Cardiac muscle cell (in vitro differentiated cells and primary cell): Measurements from ENCODE around the gene KANTR. TPM values are rescaled to one million over a fixed set of nuclear protein-coding genes. Genes with fewer than 3 reads are reported as not detected.
A peak's percentile ranks its signal among the peaks of the same experiment; 100 is the strongest.

Experiments used
- DNase-seq, 2 donors: peaks; one replicate each; pipeline versions ENCODE4 v3.0.0 to v3.0.0-alpha.2; 2010 to 2017; ENCODE audit warnings: low read depth in 1 of 2, low spot score in 1 of 2
- H3K27ac ChIP-seq: fragments of 200-600 bp; sonication (generic); 2 replicates; pipeline ENCODE4 v1.5.1; 2016
- H3K27me3 ChIP-seq: fragments of 200-600 bp; sonication (generic); 2 replicates; pipeline ENCODE4 v1.6.0; 2016; ENCODE audit warnings: control low read depth
- H3K36me3 ChIP-seq: fragments of 200-600 bp; sonication (generic); 2 replicates; pipeline ENCODE4 v1.5.1; 2016; ENCODE audit warnings: control low read depth
- H3K4me1 ChIP-seq: fragments of 200-600 bp; sonication (generic); 2 replicates; pipeline ENCODE4 v1.8.1; 2017; ENCODE audit warnings: low read depth, mild to moderate bottlenecking, mixed run types
- H3K4me3 ChIP-seq: fragments of 200-600 bp; sonication (generic); 2 replicates; pipeline ENCODE4 v1.5.1; 2016; ENCODE audit warnings: mild to moderate bottlenecking
- H3K9me3 ChIP-seq: fragments of 200-600 bp; sonication (generic); 2 replicates; pipeline ENCODE4 v1.5.1; 2017; ENCODE audit warnings: low read depth, mild to moderate bottlenecking, control low read depth
- CTCF ChIP-seq: IDR thresholded peaks from 2 replicates; pipeline ENCODE4 v1.5.1; 2012; ENCODE audit warnings: low read depth, mild to moderate bottlenecking, low read length
- polyA plus RNA-seq: library from polyadenylated mRNA; unstranded; fragments of >200 nt; fragmentation: Nextera tagmentation; extraction: Ambion mirVana; gene quantifications from 2 replicates; pipeline ENCODE4 v1.2.1, GENCODE V29; 2016
- total RNA-seq: library from RNA; depleted of rRNA; stranded (reverse); fragments of >200 nt; gene quantifications from 2 replicates; pipeline ENCODE4 v1.2.3, GENCODE V29; 2016

Gene KANTR
- total and polyA plus RNA-seq, 2 experiments from 2014 or later: 10.5 to 17.0 TPM

DNA sequence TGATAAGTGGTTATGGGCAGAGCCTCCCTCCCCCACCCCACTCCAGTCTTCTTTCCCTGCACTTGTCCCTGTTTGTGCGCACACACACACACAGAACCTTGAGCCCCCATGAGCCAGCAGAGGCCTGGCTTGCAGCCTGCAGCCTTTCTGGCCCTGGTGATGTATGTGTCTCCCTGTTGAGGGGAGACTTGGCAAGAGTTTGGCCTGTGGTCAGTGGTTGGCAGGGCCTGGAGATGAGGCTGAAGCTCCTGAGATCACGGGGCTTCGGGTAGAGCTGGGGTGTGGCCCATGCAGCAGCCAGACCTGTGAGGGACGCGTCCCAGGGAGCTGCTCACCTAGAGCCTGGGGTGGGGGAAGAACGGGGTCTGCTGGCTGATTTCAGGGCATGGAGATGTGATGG lies 43.1 kb upstream of the KANTR start:
- no peak overlapping the region for H3K4me3 ChIP-seq

GRCh38 chrX:53055244-53055849 lies 38.6 kb upstream of the KANTR start:
- no peaks in the 10 kb centered on the region for H3K9me3 ChIP-seq
- H3K27me3 ChIP-seq: no peaks in the 10 kb centered on the region
- no peaks in the 10 kb centered on the region for H3K4me1 ChIP-seq
- H3K4me3 ChIP-seq: no peak overlapping the region
- H3K27ac ChIP-seq: no peak overlapping the region
- TF ChIP-seq CTCF: no peak
- DNase-seq: no peak
- no peaks in the 10 kb centered on the region for H3K36me3 ChIP-seq

More for the DNA sequence above, 43.1 kb upstream of the KANTR start:
- H3K27me3 ChIP-seq: no peaks in the 10 kb centered on the region
- no peaks in the 10 kb centered on the region for H3K36me3 ChIP-seq
- no peak overlapping the region for H3K27ac ChIP-seq
- DNase-seq: peak in 1 of 2 donors; percentile 16
- H3K9me3 ChIP-seq: no peaks in the 10 kb centered on the region
- no peaks in the 10 kb centered on the region for H3K4me1 ChIP-seq
- no peak for TF ChIP-seq CTCF

DNA sequence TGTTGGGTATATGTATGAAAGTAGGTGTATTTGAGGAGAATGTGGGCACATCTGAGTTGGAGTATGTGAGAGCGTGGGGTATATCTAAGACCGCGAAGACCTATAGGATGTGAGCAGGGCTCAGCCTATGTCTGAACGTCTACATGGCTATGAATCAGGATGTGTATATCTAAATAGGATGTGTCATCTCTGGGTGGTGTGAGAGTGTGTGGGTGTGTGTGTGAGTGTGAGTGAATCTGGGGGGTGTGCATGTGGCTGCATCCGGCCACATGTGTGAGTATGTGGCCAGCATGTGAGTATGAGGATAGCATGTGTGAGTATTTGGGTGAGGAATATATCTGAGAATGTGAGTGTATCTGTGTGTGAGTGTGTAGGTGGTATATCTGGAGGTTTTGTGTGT lies 37.6 kb upstream of the KANTR start:
- Histone ChIP-seq H3K9me3 (no peaks in the 10 kb centered on the region), H3K27me3 (no peaks in the 10 kb centered on the region), H3K4me1 (no peaks in the 10 kb centered on the region), H3K27ac (no peak overlapping the region), H3K4me3 (no peak overlapping the region), H3K36me3 (no peaks in the 10 kb centered on the region)
- TF ChIP-seq CTCF: no peak
- no peak for DNase-seq

DNA sequence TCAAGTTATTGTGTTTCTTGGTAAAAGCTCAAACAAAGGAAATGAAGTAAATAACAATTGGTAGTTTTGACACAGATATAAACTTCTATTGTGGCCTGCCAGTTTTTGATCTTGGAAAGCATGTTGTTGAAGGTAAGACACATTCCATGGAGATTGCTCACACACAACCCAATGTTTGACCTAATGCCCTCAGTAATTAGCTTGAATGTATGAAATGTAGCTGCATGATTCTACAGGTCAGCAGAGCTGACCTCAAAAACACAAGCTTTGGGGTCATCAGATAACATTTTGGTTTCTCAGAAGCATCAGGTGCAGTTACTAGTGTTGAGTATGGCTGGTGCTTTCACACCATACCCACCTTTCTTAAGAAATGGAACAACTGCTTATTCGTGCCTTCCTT lies 28.8 kb upstream of the KANTR start:
- no peak for TF ChIP-seq CTCF
- no peak overlapping the region for H3K27ac ChIP-seq

DNA sequence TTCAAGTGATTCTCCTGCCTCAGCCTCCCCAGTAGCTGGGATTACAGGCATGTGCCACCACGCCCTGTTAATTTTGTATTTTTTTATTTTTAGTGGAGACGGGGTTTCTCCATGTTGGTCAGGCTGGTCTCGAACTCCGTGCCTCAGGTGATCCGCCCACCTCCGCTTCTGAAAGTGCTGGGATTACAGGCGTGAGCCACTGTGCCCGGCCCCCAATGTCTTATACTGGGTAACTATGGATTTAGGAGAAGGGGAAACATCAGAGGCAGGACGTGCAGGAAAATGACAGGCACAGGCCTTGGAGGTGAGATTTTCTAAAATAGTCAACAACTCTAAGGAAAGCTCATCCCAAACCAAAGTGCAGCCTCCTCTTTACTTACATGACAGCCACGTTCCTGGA lies 22.9 kb upstream of the KANTR start:
- no peaks in the 10 kb centered on the region for H3K4me1 ChIP-seq
- no peak for TF ChIP-seq CTCF
- no peak for DNase-seq
- H3K9me3 ChIP-seq: no peaks in the 10 kb centered on the region
- no peaks in the 10 kb centered on the region for H3K36me3 ChIP-seq
- H3K27me3 ChIP-seq: no peaks in the 10 kb centered on the region
- H3K27ac ChIP-seq: no peak overlapping the region
- no peak overlapping the region for H3K4me3 ChIP-seq

More for the DNA sequence above, 28.8 kb upstream of the KANTR start:
- no peak for DNase-seq
- H3K36me3 ChIP-seq: no peaks in the 10 kb centered on the region
- H3K27me3 ChIP-seq: no peaks in the 10 kb centered on the region
- H3K9me3 ChIP-seq: no peaks in the 10 kb centered on the region
- no peak overlapping the region for H3K4me3 ChIP-seq
- no peaks in the 10 kb centered on the region for H3K4me1 ChIP-seq
